K562 (cell line): ENCODE results near the gene ZNF800. TPM values are rescaled to one million over a fixed set of nuclear protein-coding genes. Genes with fewer than 3 reads are reported as not detected.

Experiments
- ARNT ChIP-seq, 2 experiments: fragments of 450-650 bp; IDR thresholded peaks; 2 replicates each; pipeline ENCODE4 v1.6.1; 2016; ENCODE audit warnings: mild to moderate bottlenecking in 1 of 2
- CREBBP ChIP-seq: IDR thresholded peaks from one replicate; pipeline ENCODE4 v1.6.1; 2012; ENCODE audit warnings: low read depth, mild to moderate bottlenecking, control low read depth, inconsistent platforms, low read length
- HMGXB4 ChIP-seq: sonication (generic); formaldehyde crosslinking; IDR thresholded peaks from 2 replicates; pipeline ENCODE4 v1.8.1; 2023; ENCODE audit warnings: mild to moderate bottlenecking, missing genetic modification reagents
- KAT7 ChIP-seq: sonication (generic); formaldehyde crosslinking; IDR thresholded peaks from 2 replicates; pipeline ENCODE4 v1.8.0; 2022; ENCODE audit warnings: missing genetic modification reagents, mild to moderate bottlenecking, borderline replicate concordance
- MGA ChIP-seq: fragments of 450-650 bp; IDR thresholded peaks from 2 replicates; pipeline ENCODE4 v1.6.1; 2016; ENCODE audit warnings: mild to moderate bottlenecking, moderate library complexity
- MTA3 ChIP-seq: fragments of 450-650 bp; formaldehyde crosslinking; IDR thresholded peaks from 2 replicates; pipeline ENCODE4 v1.6.1; 2017; ENCODE audit warnings: mild to moderate bottlenecking, borderline replicate concordance
- RHOXF2B ChIP-seq: fragments of 250-450 bp; sonication (Bioruptor Pico); conservative IDR thresholded peaks from 2 replicates; pipeline ENCODE4 v1.5.1; 2021
- SMARCA4 ChIP-seq: fragments of 450-650 bp; IDR thresholded peaks from 2 replicates; pipeline ENCODE4 v1.6.1; 2016
- SNIP1 ChIP-seq: fragments of 450-650 bp; IDR thresholded peaks from 2 replicates; pipeline ENCODE4 v1.7.1; 2017; ENCODE audit warnings: low read depth, mild to moderate bottlenecking
- ZNF175 ChIP-seq: fragments of 200-800 bp; sonication (Bioruptor generic); IDR thresholded peaks from 2 replicates; pipeline ENCODE4 v1.6.1; 2016; ENCODE audit warnings: low read depth, mild to moderate bottlenecking, missing genetic modification characterization, missing compliant biosample characterization
- ZNF695 ChIP-seq: fragments of 450-650 bp; formaldehyde crosslinking; IDR thresholded peaks from 2 replicates; pipeline ENCODE4 v1.4.0; 2020; ENCODE audit warnings: mild to moderate bottlenecking, moderate library complexity
- polyA plus RNA-seq, 8 experiments: library from polyadenylated mRNA; depleted of rRNA in 4 of 8; stranded (reverse) in 5 of 8; unstranded in 3 of 8; fragments of >200 nt; fragmentation: Nextera tagmentation in 2 of 8; fragmentation: Illumina TruSeq in 1 of 8; extraction: Ambion mirVana in 2 of 8; extraction: Trizol in 1 of 8; gene quantifications; 2 replicates each; pipeline versions ENCODE4 v1.2.1 to v1.2.3, GENCODE V29; 2011 to 2014; ENCODE audit warnings: inconsistent platforms in 1 of 8, missing spikeins in 1 of 8
- total RNA-seq, 7 experiments: library from RNA; depleted of rRNA in 6 of 7; stranded (reverse); fragments of >200 nt in 6 of 7; fragmentation: Illumina TruSeq in 2 of 7; extraction: Trizol in 2 of 7; gene quantifications; 2 replicates each; pipeline versions ENCODE4 v1.2.1 to v1.2.3, GENCODE V29; 2011 to 2021; ENCODE audit warnings: low replicate concordance in 1 of 7
- TF ChIP-seq, protein P1 (sequence below): fragments of 450-650 bp; IDR thresholded peaks from one replicate; pipeline ENCODE4 v1.6.1; 2018; ENCODE audit warnings: mild to moderate bottlenecking, moderate library complexity; ENCODE audit not compliant: partially characterized antibody

Gene ZNF800
- total and polyA plus RNA-seq, 9 of the 15 experiments (the other 6 are each of a cell fraction or from before 2014, with no cell fraction given), result 7.5 to 58.3 (median 33.4) TPM

- no peak for TF ChIP-seq SMARCA4
- no peak for TF ChIP-seq ZNF175 (CRISPR knock-in tag)
- TF ChIP-seq CREBBP, result no peak
- TF ChIP-seq, protein P1, sequence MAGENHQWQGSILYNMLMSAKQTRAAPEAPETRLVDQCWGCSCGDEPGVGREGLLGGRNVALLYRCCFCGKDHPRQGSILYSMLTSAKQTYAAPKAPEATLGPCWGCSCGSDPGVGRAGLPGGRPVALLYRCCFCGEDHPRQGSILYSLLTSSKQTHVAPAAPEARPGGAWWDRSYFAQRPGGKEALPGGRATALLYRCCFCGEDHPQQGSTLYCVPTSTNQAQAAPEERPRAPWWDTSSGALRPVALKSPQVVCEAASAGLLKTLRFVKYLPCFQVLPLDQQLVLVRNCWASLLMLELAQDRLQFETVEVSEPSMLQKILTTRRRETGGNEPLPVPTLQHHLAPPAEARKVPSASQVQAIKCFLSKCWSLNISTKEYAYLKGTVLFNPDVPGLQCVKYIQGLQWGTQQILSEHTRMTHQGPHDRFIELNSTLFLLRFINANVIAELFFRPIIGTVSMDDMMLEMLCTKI, result no peak
- TF ChIP-seq ZNF695 (CRISPR knock-in tag), result no peak
- TF ChIP-seq ARNT (IDR thresholded peaks at IDR 0.05), result no peak
- no peak for TF ChIP-seq MTA3
- 0 out of 2 replicates have a peak, but pooled peaks have one; percentile 21 for TF ChIP-seq SNIP1
- no peak for TF ChIP-seq MGA
- no peak for TF ChIP-seq HMGXB4 (CRISPR knock-in tag)
- TF ChIP-seq KAT7 (CRISPR knock-in tag), result no peak
- TF ChIP-seq RHOXF2B (CRISPR knock-in tag), result no peak
Measured at GRCh38 chr7:127390817-127391590, 1.5 kb downstream of the ZNF800 start (continued).
